IPS-11a (cell line): Measurements from ENCODE around the gene SYT12.

ENCODE experiments used
- H3K4me3 ChIP-seq: one replicate; pipeline ENCODE4 v1.5.1; 2013; ENCODE audit warnings: low read depth, low read length, control low read depth

Gene SYT12

DNA sequence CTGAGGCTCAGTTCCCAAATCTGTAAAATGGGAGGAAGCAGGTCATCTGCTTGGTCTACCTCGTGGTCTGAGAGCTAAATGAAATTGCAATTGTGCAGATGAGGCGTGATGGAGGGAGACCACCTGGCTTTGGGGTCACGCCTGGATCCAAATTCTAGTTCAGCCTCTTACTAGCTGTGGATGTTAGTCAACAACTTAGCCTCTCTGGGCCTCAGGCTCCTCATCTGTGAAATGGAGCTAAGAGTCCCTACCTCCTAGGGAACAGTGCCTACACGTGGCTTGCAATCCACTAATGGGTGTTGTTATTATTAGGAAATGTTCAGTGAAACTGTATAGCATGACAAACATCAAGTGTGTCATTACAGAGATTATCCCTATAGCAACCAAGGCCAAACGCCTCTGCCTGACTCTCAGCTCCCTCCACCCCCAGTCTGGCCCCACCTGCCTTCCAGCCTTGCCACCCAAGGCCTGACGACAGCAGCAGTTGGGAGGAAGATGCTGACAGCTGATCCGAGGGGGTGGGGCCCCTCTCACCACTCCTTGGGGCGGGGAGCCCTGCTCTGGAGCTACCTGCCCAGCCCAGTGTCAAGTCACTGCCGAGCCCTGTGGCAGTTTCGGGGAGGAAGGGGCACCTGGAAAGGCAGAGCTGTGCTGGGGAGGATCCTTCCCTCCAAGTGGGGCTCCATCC lies 32.0 kb downstream of the SYT12 start:
- no peak overlapping the region for H3K4me3 ChIP-seq

DNA sequence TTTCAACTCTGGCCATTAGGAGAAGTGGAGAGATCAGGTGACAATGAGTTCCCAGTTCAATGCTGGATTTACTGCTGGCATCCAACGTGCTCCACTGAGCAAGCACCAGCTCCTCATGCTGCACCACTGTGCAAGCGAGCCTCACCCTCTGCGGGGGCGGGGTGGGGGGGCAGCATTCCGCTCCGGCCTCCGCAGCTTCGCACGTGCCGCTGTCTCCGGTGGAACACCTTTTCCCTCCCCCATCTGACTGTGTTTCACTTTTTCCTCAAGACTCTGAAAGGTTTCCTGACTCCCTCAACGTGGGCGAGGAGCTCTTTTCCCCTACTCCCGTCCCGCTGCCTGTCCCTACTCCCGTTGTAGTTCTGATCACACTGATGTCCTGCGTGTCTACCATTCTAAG lies 32.9 kb downstream of the SYT12 start:
- no peak overlapping the region for H3K4me3 ChIP-seq

DNA sequence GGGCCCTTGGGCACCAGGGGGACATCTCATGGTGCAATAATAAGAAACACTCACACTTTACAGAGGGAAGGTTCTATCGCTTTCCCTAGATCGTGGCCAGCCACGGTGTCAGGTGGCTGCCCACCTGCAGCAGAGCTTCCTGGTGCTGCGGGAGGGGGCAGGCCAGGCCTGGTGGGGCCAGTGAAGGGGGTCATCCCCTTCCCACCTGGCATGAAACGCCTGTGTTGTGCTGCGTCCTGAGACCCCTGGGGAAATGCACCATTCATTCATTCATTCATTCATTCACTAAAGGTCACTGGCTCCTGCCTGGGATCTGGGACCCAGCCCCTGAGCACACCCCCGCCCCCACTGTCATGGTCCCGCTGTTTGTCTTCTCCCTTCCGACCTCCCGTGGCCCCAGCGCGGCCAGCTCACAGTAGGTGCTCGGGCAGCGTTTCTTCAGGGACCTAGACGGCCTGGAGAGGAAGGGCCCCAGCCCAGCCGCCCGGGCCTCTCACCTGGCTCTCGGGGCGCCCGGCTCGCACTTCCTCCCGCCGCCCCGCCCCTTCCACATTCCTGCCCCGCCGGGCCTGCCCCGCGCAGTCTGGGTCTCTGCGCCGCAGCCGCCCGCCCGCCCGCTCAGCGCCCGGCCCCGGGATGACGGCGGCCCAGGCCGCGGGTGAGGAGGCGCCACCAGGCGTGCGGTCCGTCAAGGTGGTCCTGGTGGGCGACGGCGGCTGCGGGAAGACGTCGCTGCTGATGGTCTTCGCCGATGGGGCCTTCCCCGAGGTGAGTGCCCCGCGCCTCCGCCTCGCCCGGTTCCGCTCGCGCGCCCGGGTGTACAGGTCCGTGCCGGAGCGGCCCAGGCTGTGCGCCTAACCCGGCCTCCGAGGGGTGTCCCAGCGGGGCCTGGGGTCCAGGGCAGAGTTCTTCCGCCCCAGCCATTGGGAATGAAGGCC lies 33.6 kb downstream of the SYT12 start, which contains the start of gene RHOD:
Gene RHOD, plus strand, starts transcription at position 581 of the 938 bp plus-strand sequence. Its CDS starts 56 bp downstream, at position 637.
- peak within 1 kb of the TSS; percentile 48 for H3K4me3 ChIP-seq

DNA sequence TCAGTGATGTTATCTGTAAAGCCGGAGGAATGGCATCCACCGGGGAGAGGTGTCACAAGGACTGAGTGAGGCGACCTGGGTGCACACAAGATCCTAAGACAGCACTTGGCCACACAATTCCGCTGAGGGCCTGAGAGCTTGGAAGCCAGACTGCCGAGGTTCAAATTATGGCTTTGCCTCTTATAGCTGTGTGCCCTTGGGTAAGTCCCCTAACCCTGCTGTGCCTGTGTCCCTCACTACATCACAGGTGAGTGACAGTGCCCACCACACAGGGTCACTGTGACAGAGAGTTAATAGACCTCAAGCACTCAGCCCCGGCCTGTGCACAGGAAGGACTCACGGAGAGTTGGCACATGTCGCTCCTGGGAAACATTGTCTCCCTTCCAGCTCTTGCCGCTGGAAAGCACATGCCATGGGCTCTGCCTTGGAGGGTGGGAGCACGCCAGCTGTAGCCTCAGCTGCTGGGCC lies 34.3 kb downstream of the SYT12 start:
- peak overlapping the region; percentile 48 for H3K4me3 ChIP-seq

DNA sequence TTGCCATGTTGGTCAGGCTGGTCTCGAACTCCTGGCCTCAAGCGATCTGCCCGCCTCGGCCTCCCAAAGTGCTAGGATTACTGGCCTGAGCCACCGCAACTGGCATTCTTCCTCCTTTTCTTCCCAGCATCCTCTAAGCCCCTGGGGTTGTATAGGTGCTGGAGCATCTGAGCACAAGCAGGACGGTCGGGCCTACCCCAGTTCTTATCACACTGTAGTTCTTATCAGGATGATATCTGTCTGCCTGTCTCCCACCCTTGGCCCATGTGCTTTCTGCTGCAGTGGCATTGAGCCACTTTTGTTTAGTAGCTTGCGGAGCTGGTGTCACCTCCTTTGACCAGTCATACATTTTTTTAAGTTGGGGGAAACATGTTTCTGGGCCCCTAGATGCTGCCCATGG lies 35.6 kb downstream of the SYT12 start:
- H3K4me3 ChIP-seq = no peak overlapping the region

DNA sequence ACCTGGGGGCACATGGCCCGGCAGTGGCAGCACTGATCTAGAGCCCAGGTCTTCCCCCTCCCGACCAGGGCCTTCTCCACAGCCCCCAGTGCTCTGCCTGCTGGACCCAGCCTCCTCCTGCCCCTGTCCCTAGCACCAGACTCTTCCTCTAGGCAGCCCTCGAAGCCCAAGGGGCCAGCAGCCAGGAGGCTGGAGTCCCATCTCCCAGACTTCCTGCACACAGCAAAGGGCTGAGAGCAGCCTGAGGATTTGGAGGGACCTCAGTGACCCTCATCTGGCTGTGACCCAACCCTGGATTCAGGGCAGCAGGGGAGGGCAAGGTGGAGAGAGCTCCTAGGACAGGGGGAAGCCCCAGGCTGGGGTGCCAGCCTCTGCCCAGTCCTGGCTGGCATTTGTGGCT lies 36.7 kb downstream of the SYT12 start:
- H3K4me3 ChIP-seq = no peak overlapping the region

DNA sequence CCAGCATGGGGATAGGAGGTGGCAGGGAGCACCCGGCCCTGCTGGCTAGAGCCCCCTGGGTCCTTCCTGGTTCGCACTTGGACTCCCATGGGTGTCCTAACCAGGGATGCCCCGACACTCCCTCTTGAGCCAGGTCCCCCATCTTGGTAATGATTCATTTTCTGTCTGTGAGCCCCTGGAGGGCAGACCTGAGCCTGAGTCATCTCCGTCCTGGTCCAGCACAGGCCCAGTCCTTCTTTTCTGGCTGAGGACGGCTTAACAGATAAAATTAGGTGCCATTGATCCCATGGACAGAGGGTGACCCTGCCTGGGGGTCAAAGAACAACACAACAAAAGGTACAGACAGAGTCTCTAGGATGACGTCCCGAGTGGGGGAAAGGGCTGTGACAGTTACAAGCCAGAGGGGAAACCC lies 37.2 kb downstream of the SYT12 start:
- H3K4me3 ChIP-seq = no peak overlapping the region

DNA sequence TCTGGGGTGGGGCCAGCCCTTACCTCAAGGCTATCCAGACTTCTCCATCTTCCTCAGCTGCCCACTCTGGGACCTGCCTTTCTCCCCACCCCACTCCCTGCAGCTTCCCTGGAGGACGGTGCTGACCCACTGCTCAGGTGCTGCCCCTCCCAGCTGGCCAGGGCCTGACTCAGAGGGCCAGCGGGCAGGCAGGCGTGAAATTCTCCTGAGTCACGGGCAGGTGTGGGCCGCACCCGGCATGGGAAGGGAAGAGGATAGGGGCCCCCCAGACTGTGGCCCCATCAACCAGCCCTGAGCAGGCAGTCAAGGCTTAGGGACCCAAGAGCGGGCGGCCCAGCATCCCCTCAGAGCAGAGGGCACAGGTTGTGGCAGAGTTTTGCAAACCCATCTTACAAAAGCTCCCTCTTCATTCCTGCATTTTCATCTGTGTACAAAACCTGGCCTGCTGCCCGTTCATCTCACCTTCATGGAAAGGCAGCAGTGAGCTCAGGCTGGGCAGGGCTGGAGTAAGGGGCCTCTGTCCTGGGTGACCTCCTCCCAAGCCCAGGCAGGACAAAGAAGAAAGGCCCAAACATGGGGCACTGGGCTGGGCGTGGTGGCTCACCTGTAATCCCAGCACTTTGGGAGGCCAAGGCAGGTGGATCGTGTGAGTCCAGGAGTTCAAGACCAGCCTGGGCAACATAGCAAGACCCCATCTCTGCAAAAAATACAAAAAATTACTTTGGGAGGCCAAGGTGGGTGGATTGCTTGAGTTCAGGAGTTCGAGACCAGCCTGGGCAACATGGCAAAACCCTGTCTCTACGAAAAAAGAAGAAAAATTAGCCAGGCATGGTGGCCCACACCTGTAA lies 39.8 kb downstream of the SYT12 start:
- H3K4me3 ChIP-seq = no peak overlapping the region

DNA sequence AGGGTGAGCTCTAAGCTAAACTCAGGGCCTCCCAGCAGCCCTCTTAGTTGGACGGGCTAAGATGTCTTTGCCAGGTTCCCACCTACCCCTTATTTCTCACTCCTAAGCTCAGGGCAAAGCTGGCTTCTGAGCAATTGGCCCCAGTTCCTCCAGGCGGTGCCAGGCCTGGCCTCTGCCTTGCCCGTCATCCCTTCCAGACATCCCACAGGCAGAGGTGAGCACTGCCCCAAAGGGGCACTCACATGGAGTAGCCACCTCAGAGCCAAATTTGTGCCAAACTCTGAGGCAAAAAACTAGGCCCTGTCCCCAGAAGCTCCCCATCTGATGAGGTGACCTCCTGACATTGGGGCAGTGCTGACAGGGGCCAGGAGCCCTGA lies 43.4 kb downstream of the SYT12 start:
- H3K4me3 ChIP-seq = no peak overlapping the region

DNA sequence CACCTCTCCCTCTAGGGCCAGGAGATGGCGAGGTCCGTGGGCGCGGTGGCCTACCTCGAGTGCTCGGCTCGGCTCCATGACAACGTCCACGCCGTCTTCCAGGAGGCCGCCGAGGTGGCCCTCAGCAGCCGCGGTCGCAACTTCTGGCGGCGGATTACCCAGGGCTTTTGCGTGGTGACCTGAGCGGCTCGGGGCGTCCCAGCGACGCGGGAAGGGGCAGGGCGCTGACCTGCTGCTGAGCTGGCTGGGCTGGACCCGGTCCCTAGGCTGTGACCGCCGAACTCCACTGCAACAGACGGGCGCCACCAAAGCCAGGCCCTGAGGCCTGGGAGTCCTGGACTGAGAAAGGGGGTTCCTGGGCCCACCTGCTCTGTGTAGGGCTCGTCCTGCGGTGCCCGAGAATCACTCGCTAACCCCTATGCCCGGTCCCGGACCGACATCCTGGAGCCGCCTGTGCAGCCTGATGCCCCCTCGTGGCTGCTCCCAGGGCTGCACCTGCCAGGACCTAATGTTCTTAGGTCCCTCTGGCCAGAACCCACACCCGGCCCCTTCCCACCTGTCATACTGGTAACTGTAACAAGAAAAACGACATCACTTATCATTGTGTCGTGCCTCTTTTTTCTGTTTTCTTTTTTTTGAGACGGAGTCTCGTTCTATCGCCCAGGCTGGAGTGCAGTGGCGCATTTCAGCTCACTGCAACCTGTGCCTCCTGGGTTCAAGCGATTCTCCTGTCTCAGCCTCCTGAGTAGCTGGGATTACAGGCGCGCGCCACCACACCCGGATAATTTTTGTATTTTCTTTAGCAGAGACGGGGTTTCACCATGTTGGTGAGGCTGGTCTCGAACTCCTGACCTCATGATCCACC lies 48.7 kb downstream of the SYT12 start:
- H3K4me3 ChIP-seq = no peak overlapping the region

DNA sequence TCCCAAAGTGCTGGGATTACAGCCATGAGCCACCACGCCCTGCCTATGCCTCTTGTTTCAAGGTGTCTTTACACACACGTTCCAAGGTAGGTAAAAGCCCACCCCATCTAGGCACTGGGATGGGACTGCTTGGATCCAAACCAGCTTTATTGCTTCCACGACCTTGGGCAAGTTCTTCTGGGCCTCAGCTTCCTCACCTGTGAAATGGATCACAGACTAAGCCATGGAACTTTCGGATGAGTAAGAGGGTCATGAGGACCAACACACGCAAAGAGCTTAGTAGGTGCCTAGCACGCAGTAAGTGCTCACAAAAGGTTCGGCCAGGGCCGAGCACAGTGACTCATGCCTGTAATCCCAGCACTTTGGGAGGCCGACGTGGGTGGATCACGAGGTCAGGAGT lies 49.4 kb downstream of the SYT12 start:
- H3K4me3 ChIP-seq = no peak overlapping the region

DNA sequence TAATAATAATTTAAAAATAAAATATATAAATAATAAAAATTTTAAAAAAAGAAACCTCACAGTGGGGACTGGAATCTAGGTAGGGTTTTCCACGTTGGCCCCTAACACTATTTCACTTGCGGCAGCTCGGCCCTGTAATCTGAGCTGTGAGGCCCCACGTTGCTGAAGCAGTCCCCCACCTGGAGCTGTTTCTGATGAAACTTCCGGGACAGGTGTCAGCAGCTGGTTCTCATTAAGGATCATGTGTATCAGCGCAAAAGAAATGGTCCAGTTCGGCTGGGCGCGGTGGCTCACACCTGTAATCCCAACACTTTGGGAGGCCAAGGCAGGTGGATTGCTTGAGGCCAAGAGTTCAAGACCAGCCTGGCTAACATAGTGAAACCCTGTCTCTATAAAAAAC lies 51.0 kb downstream of the SYT12 start:
- H3K4me3 ChIP-seq = no peak overlapping the region

DNA sequence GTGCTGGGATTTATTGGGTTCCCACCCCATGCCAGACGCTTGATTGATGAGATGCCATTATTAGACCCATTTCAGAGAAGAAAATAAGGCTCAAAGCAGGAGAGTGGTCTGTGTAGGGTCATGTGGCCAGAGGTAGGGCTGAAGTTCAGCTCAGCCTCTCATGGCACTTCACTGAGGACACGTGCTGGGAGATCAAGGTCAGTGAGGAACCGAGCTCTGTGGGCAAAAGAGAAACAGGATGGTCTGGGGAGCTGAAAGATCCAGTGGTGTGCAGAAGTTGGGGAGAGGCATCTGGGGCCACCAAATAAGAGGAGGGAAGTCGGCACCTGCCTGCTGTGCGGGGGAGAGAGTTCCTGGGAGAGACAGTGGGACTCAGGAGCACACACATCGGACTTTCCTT lies 53.3 kb downstream of the SYT12 start:
- H3K4me3 ChIP-seq = no peak overlapping the region

DNA sequence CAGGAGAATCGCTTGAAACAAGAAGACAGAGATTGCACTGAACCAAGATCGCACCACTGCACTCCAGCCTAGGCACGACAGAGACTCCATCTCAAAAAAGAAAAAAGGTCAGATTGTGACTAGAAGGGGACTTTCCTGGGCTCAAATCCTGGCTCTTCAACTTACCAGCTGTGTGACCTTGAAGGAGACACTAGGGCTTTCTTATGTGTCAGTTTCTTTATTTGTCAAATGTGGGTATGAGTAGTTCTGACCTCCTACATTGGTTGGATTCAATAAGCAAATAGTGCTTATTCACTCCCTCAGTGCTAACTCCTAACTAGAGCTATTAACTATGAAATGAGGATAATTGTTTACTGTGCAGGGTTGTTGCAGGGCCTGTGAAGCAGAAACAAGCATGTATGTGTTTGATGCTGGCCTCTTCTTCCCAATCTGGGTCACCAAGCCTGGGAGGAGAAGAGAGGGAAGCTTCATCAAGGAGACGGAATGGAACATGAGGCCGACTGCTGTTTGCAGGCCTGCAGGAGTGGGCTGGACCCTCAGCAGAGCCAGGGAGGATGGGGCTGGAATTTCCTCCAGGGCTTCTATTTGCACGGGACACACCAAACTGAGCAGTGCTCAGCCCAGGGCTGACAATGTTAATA lies 56.3 kb downstream of the SYT12 start:
- no peak overlapping the region for H3K4me3 ChIP-seq

DNA sequence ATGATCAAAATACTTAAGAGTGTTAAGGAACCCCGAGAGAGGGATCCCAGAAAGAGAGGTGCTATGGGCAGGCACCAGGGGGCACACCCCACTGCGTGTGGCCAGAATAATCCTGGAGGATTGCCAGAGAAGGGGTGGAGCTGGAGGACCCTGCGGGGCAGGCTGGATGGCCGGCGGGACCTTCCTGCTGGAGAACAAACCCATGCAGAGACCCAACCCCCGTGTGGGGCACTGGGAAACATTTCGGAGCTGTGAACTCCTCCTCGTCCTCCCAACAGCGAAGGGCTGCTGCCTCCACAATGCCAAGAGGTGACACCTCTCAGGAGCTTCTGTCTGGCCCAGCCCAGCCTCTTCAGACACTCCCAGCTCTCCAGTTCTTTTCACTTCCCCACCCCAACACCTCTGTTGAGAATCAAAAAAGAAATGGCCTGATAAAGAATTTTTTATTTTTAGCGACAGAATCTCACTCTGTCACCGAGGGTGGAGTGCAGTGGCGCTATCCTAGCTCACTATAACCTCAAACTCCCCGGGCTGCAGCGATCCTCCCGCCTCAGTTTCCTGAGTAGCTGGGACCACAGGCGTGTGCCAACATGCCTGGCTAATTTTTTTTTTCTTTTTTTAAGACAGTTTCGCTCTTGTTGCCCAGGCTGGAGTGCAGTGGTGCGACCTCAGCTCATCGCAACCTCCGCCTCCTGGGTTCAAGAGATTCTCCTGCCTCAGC lies 59.3 kb downstream of the SYT12 start:
- no peak overlapping the region for H3K4me3 ChIP-seq

DNA sequence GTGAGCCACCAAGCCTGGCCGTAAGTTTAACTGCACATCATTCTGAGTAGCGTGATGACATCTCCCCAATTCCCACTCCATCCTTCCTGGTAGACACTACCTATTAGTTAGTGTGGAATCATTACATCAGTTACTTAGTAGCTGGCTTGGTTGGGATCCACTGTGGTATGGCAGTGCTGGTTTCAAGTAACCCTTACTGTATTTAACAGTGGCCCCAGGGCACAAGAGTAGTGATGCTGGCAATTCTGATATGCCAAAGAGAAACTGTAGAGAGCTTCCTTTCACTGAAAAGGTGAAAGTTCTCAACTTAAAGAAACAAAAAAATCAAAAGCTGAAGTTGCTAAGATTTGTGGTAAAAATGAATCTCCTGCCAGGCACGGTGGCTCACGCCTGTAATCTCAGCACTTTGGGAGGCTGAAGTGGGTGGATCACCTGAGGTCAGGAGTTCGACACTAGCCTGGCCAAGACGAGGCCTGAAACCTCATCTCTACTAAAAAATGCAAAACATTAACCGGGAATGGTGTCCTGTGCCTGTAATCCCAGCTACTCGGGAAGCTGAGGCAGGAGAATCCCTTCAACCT lies 60.9 kb downstream of the SYT12 start:
- H3K4me3 ChIP-seq = no peak overlapping the region

DNA sequence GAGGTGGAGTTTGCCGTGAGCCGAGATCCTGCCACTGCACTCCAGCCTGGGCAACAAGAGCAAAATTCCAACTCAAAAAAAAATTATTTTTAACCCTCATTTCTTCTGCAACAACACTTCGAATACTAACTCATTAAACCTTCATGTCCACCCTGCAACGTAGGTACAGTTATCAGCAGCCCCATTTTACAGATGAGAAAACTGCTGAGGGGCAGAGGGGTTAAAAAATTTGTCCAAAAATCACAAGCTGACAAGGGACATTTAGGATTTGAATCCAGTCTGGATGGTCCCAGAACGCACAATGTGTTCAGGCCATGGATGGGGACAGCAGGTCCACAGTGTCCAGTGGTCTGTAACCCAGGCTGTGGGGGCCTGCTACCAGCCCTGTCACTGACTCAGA lies 62.7 kb downstream of the SYT12 start:
- H3K4me3 ChIP-seq = no peak overlapping the region

DNA sequence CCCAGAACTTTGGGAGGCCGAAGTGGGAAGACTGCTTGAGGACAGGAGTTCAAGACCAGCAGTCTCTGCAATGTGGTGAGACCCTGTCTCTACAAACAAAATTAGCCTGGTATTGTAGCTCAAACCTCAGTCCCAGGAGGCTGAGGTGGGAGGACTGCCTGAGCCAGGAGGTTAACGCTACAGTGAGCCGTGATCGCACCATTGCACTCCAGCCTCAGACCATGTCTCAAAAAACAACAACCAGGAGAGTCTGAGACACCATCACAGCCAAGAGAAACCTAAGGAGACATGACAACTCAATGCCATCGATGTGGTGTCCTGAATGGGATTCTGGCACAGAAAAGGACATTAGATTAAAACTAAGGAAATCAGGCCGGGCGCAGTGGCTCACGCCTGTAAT lies 67.8 kb downstream of the SYT12 start:
- H3K4me3 ChIP-seq = no peak overlapping the region

DNA sequence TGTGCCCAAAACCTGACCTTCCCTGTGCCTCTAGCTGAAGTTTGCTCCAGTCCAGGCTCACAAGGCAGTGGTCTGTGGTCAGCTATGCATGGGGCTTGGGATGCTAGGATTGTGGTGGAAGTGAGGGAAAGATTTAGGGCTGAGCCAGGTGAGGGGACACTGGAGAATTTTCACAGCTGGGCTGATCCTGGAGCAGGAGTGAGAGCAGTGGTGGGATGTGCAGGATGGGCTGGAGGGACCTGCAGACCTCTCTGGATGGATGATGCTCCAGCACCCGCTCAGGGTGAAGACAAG lies 72.2 kb downstream of the SYT12 start:
- no peak overlapping the region for H3K4me3 ChIP-seq
